Calu3 (cell line): ENCODE results near the gene TMEM203. TPM values are rescaled to one million over a fixed set of nuclear protein-coding genes. Genes with fewer than 3 reads are reported as not detected.
"Not testable (repeated sequence)": the region's sequence is repeated elsewhere in the genome, so short reads cannot be mapped to it uniquely, and the experiment has no call there.

ENCODE experiments used
- BruUV-seq: library from RNA; stranded (reverse); fragments of 400-500 nt; replicated peaks from 2 replicates; lab custom pipeline; 2021; lab: Mats Ljungman, UMichigan
- CTCF ChIA-PET: fragments of 300-600 bp; sonication (Branson Sonifier 250); formaldehyde crosslinking; loops from one replicate; lab custom pipeline; 2022; ENCODE audit warnings: antibody characterized with exemption; lab: Charles Lee
- DNase-seq: peaks from one replicate; pipeline ENCODE4 v3.0.0; 2022
- H3K27ac Mint-ChIP-seq: one replicate; pipeline ENCODE4 v1.8.0; 2022; ENCODE audit warnings: mixed read lengths; ENCODE audit not compliant: unreplicated experiment
- H3K27me3 Mint-ChIP-seq: one replicate; pipeline ENCODE4 v1.8.0; 2022; ENCODE audit warnings: mixed read lengths; ENCODE audit not compliant: unreplicated experiment
- H3K36me3 Mint-ChIP-seq: one replicate; pipeline ENCODE4 v1.8.0; 2022; ENCODE audit warnings: mild to moderate bottlenecking, moderate library complexity, mixed read lengths; ENCODE audit not compliant: insufficient read depth, unreplicated experiment
- H3K4me1 Mint-ChIP-seq: one replicate; pipeline ENCODE4 v1.8.0; 2022; ENCODE audit warnings: mild to moderate bottlenecking, low read depth, mixed read lengths; ENCODE audit not compliant: unreplicated experiment
- H3K4me3 Mint-ChIP-seq: one replicate; pipeline ENCODE4 v1.8.0; 2022; ENCODE audit warnings: mild to moderate bottlenecking, low read depth, moderate library complexity, mixed read lengths; ENCODE audit not compliant: unreplicated experiment
- H3K9me3 Mint-ChIP-seq: one replicate; pipeline ENCODE4 v1.8.0; 2022; ENCODE audit warnings: low read depth, mixed read lengths; ENCODE audit not compliant: unreplicated experiment
- intact Hi-C: fragments of 100-400 bp; cut with micrococcal nuclease; formaldehyde crosslinking; loops from one replicate; pipeline ENCODE4 v1.10.0; 2022; ENCODE audit not compliant: unreplicated experiment
- total RNA-seq: library from RNA; stranded (reverse); gene quantifications from 2 replicates; pipeline ENCODE4 v1.2.3, GENCODE V29; 2022
- TF ChIP-seq, protein P1 (sequence below): fragments of 200-600 bp; IDR thresholded peaks from one replicate; pipeline ENCODE4 v1.8.0; 2022; ENCODE audit warnings: antibody characterized with exemption; ENCODE audit not compliant: unreplicated experiment

The TMEM203 gene
- total RNA-seq, 1 experiment from 2014 or later = 25.4 TPM

- Mint-ChIP-seq H3K27ac (peak overlapping the region; percentile 100), H3K4me3 (peak overlapping the region; percentile 76), H3K9me3 (no peaks in the 10 kb centered on the region), H3K4me1 (peaks cover 28% of the 10 kb centered on the region), H3K36me3 (peaks cover 67% of the 10 kb centered on the region), H3K27me3 (peaks cover 12% of the 10 kb centered on the region)
- DNase-seq = peak; percentile 59
- no TSS peak for BruUV-seq
- TF ChIP-seq, protein P1, sequence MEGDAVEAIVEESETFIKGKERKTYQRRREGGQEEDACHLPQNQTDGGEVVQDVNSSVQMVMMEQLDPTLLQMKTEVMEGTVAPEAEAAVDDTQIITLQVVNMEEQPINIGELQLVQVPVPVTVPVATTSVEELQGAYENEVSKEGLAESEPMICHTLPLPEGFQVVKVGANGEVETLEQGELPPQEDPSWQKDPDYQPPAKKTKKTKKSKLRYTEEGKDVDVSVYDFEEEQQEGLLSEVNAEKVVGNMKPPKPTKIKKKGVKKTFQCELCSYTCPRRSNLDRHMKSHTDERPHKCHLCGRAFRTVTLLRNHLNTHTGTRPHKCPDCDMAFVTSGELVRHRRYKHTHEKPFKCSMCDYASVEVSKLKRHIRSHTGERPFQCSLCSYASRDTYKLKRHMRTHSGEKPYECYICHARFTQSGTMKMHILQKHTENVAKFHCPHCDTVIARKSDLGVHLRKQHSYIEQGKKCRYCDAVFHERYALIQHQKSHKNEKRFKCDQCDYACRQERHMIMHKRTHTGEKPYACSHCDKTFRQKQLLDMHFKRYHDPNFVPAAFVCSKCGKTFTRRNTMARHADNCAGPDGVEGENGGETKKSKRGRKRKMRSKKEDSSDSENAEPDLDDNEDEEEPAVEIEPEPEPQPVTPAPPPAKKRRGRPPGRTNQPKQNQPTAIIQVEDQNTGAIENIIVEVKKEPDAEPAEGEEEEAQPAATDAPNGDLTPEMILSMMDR = no peak
- CTCF ChIA-PET = interaction anchor here (1.1 kb wide), 1 partner anchor 13 kb away, joined by 4 read pairs; no protein-coding TSS in a partner anchor
- intact Hi-C loops = no loop called here
Measured at GRCh38 chr9:137241490-137242268, 36.2 kb upstream of the TMEM203 start.

GRCh38 chr9:137240841-137241489 lies 35.5 kb upstream of the TMEM203 start, which contains the start of gene TUBB4B:
TSS of gene TUBB4B (plus strand) at chr9:137241287. CDS start at chr9:137241361, 74 bp downstream.
- BruUV-seq = no TSS peak

GRCh38 chr9:137240318-137240840 lies 34.9 kb upstream of the TMEM203 start:
- Mint-ChIP-seq H3K36me3 (peaks cover 68% of the 10 kb centered on the region), H3K27ac (peak overlapping the region; percentile 100)
- DNase-seq = no peak

More at GRCh38 chr9:137240841-137241489, 35.5 kb upstream of the TMEM203 start, which contains the start of gene TUBB4B:
- Mint-ChIP-seq H3K27ac (peak within 1 kb of the TSS; percentile 100), H3K4me1 (peaks cover 28% of the 10 kb centered on the region), H3K27me3 (peaks cover 12% of the 10 kb centered on the region), H3K9me3 (no peaks in the 10 kb centered on the region), H3K36me3 (peaks cover 67% of the 10 kb centered on the region), H3K4me3 (peak within 1 kb of the TSS; percentile 76)
- intact Hi-C loops = no loop called here
- peak; percentile 94 for DNase-seq
- TF ChIP-seq, protein P1 = no peak
- CTCF ChIA-PET = interaction anchor here (0.8 to 1.4 kb wide), 2 partner anchors 14 to 182 kb away, joined by 3 to 5 read pairs; partner anchors contain the start of gene EXD3

DNA sequence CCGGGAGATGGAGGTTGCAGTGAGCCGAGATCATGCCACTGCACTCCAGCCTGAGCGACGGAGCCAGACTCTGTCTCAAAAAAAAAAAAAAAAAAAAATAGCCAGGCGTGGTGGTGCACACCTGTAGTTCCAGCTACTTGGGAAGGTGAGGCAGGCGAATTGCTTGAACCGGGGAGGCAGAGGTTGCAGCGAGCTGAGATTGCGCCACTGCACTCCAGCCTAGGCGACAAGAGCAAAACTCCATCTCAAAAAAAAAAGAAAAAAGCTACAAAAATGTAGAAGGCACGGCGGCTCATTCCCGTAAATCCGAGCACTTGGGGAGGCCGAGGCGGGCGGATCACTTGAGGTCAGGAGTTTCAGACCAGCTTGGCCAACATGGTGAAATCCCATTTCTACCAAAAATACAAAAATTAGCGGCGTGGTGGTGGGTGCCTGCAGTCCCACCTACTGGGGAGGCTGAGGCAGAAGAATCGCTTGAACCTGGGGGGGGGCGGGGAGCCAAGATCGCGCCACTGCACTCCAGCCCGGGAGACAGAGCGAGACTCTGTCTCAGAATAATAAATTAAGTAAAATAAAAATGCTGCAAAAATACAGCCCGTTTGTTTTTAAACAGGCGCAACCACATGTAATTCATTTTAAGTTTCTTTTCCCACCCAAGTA lies 34.2 kb upstream of the TMEM203 start:
- CTCF ChIA-PET = interaction anchor here (1.4 kb wide), 1 partner anchor 15 kb away, joined by 3 read pairs; no protein-coding TSS in a partner anchor
- intact Hi-C loops, H3K27ac Mint-ChIP-seq, DNase-seq, H3K9me3 Mint-ChIP-seq: not testable (repeated sequence)
- H3K36me3 Mint-ChIP-seq = peaks cover 68% of the 10 kb centered on the region
- peak overlapping the region; percentile 76 for H3K4me3 Mint-ChIP-seq
- H3K4me1 Mint-ChIP-seq = peaks cover 36% of the 10 kb centered on the region
- H3K27me3 Mint-ChIP-seq = peaks cover 24% of the 10 kb centered on the region
- BruUV-seq = TSS peak; percentile 53

More at GRCh38 chr9:137240318-137240840, 34.9 kb upstream of the TMEM203 start:
- intact Hi-C loops = no loop called here
- BruUV-seq = no TSS peak
- TF ChIP-seq, protein P1 = no peak
- CTCF ChIA-PET = interaction anchor here (0.8 to 1.4 kb wide), 2 partner anchors 14 to 182 kb away, joined by 3 to 5 read pairs; partner anchors contain the start of gene EXD3
- peaks cover 17% of the 10 kb centered on the region for H3K27me3 Mint-ChIP-seq
- H3K4me3 Mint-ChIP-seq = peak overlapping the region; percentile 76
- no peaks in the 10 kb centered on the region for H3K9me3 Mint-ChIP-seq
- peaks cover 28% of the 10 kb centered on the region for H3K4me1 Mint-ChIP-seq
